ENCODE data around the gene CALM1.

The CALM1 gene

DNA sequence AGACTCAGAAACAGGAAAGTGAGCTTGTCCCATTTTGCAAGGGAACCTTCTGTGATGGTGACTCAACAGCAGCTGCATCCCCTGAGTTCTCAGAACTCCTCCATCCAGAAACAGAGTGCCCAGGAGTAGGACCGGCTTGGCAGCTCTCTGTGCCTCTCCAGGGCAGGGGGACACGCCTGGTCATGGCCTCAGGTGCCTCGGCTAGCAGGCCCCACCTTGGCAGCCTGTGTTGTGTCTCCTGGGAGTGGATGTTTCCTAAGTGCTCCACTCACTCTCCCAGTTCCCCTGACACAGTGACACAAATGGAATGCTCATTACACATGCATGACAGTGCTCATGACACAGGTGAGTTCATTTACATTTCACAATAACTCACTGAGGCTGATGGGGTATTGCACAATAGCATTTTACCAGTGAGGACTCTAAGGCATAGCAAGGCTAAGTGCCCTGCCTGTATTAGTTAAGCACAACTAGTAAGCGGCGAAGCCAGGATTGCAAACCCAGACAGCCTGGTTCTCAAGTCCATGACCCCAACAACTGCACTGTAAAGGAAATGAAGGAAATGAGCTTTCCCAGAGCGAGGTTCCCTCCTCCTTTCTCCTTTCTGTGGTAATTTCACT, 47.4 kb downstream of the CALM1 start:
- peak in 1 of 2 donors; percentile 6 for DNase-seq

DNA sequence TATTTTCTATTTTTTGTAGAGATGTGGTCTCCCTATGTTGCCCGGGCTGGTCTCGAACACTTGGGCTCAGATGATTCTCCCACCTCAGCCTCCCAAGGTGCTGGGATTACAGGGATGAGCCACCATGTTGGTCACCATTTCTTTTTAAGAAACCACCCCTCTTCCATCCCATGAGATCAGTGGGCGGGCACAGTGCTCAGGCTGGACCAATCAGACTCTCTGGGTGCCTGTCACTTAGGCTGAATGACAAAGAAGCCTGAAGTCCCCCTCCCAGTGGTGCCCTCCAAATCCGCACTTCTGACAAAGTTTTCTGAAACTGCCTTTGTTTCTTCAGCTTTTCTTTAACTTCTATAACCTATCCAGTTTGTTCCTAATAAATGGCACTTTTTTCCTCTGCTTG, 48.2 kb downstream of the CALM1 start:
- DNase-seq = no peak

DNA sequence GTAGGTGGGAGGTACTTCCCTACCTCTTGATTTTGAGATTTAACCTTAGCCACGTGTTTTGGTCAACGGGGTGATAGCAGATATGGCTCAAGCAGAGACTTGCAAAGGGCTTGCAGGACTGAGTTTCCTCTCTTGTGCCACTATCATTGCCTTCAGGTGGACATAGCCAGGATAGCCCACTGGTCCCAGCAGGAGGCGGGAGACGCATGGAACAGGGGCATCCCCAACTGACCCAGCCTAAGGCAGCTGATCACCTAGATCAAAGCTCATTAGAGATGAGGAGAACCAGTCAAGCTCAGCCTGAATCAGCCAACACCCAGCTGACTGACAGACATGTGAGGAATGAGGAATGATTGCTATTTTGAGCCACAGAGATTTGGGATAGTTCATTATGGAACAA, 49.6 kb downstream of the CALM1 start:
- DNase-seq = no peak

DNA sequence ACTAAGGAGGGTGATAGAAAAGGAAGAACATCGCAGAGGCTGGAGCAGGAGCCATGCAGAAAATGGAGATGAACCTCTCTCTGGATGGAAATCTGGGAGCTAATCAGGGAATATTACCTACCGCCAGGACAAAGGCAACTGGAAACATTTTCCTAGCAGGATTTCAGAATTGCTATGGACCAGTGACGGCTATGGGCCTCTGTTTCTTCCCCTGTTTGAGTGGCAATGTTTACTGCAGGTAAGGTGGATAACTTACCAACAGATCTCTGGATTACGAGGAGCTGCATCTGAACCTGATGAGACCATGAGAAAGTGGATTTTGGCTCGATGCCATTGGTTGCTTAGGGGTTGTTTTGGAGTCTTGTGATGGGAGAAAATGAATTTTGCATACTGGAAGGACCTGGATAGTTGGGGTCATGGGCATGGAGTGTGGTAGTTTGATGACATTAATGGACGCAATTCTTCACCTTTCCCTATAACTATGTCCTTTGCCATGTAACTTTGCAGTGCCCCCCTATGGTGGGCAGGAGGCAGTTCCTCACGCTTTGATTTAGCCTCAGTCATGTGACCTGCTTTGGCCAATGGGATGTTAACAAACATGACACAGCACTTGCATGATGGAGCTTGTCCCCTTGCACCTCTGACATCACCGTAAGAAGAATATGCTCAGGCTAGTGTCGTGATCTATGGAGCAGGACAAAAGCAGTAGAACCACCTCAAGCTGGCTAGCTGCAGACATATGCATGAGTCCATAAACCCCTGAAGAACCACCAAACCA, 51.1 kb downstream of the CALM1 start:
- no peak for DNase-seq

DNA sequence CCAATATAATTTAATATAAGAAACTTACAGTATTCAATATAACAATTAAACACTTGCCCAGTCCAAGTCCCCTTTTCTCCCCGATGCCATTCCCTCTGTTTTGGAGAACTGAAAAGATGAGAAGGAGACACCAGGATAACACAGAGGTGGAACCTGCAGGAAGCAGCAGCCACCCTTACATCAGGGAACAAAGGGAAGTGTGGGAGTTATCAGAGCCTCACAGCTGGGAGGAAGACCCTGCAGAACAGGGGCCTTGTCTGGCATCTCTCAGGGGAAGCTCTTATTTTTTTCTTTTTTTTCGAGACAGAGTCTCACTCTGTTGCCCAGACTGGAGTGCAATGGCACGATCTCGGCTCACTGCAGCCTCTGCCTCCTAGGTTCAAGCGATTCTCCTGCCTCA, 52.6 kb downstream of the CALM1 start:
- DNase-seq = no peak

DNA sequence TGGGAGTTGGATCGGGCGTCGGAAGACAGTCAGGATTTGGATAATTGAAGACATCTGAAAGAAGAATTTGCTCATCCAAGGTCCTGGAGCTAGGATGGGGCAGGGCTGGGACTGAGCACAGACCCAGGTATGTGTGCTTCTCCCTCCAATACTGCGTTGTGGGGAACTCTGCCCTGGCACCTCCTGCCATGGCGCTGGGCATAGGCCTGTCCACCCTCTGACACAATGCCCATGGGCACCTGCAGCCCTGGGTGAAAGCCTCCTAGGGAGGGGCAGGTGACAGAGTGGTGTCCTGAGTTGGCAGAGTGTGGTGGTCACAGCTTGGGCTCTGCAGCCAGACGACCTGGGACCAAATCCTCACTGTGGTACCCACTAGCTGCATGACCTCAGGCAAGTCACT, 53.3 kb downstream of the CALM1 start:
- no peak for DNase-seq

DNA sequence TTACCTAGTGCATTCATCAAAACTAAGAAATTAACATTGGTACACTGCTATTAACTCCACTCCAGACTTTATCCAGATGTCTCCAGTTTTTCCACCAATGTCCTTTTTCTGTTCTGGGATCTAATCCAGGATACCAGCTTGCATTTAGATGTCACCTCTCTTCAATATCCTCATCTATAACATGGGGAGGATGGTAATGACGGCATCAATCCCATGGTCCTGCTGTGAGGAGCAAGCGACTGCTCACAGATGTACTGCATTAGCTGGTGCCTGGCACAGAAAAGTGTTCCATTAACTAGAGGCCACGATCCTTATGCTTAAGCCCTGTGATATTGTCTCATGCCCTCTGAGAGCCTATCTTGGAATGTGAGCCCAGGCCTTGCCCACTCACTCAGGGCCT, 53.8 kb downstream of the CALM1 start:
- DNase-seq = no peak

DNA sequence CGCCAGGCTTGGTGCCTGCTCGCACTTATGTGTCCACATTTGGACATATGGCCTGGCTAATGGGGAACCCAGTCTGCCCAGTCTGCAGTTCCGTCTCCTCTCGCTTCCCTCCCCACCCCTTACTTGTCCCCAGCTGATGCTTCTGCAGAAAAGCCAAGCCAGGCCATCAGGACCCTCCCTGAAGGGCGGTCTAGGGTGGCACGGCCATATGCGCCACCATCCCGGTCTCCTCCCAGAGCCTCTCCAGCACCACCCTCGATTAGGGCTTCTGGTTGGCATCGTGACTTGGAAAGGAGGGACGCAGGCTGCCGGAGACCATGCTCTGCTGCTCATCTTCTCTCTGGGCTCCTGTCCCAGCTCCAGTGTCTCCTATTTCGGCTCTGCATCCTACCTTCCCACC, 54.6 kb downstream of the CALM1 start:
- no peak for DNase-seq

DNA sequence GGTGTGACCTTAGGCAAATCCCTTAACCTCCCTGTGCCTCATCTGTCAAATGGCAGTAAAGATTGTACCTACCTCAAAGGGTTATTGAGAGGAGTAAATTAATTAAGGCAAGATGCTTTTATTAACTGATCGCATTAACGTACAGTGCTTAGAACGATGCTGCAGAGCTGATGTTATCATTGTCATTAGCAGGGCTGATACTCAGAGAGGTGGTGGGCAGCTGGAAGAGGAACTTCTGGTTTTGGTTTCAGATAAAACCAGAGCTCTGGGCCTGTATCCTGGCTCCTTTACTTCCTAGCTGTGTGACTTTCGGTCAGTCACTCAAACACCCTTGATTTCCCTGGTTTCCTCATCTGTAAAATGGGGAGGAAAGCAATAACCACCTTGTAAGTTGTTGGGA, 55.1 kb downstream of the CALM1 start:
- DNase-seq = peak in 1 of 2 donors; percentile 7

DNA sequence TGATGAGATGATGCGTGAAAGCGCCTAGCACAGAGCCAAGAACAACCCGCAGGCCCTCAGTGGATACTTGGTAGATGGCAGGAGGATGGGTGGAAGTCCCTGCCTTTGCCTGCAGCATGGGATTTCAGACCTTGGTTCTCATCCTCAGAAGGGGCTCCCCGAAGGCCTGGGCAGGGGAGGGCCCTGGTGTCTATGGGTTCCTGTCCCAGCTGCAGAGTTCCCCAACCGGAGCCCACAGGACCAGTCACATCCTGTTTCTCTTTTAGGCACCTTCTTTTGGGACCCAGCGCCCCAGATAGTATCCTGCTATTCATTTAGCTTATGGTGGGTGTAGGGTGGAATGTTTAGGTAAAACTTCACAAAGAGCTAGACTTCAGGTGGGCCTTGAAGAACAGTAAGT, 55.5 kb downstream of the CALM1 start:
- DNase-seq = no peak

DNA sequence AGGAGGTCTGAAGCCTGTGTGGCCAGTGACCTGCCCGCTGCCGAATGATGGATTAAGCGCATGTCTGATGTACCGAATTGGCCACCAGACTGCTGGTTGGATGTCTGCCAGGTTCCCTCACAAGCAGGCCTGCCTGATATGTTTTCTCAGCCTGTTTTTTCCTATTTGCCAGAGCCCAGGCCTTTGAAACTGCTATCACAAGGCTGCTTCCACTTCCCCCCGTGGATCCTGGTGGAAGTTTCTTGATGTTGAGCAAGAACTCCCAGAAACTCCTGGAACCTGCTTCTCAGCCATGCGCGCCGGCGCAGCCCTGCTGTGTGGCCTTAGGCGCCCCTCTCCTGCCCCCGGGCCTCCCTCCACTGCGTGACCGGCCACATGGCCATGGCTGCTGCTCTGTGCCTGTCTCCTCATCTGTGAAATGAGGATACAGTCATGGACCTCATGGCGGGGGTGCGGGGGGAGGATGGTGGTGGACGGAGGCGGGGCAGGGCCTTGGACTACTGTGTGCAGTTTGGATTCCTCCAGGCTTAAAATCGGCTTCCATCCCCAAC, 56.6 kb downstream of the CALM1 start:
- no peak for DNase-seq

DNA sequence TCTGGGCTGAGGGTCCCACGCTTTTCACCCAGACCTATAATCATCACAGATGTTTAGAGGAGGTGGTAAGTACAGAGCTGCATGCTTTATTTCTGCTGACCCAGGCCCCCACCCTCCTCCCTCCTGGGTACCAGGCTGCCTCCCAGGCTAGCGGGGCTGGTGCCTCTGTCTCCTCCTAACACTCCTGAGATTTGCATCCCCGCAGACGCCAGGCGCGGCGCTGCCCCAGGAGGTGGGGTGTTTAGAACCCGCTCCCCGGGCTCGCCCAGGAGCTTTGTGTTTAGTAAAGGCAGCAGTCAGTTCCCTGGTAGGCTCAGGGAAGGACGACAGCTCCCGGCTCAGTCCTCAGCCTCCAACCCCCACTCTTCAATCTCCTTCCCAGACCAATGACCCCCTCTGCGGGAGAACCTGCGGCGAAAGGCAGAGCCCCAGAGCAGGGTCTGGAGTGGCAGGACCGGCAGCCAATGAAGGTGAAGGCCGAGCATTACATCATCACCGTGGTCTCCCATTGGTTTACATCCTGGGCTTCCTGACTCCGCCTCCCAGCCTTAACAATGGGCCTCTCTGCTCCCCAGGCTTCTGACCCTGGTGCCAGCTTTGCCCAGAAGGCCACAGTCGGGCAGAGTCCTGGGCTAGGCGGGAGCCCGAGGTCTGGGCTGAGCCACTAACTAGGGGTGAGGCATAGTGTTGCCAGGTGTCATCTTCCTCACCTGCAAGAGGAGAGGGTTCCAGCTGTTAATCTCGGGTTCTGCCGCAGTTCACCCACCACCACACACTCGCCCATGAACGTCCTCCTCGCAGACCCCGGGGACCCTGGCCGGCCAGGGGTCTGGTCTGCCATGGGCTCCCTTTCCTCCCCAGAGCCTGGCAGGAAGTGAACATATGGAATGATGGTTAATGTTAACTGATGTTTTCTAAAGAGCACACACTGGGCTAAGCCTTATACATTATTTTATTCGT, 57.5 kb downstream of the CALM1 start:
- no peak for DNase-seq

DNA sequence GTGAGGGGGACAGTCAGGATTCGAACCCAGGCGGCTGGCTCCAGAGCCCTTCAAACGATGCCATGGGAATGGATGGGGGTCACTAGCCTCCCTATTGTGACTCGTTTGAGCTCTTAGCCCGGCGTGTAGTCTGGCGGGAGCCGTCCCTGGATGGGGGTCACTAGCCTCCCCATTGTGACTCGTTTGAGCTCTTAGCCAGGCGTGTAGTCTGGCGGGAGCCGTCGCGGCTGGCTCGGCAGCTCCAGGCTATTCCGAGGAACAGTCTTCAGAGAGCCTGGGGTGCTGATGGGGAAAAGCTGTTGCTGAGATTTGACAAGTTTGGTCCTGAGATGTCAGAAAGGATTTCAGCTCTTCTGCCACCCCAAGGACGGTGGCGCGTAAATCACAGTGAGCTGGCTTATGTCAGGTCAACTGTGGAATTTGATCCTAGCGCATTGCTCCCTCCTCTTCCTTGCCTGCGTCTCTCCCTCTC, 58.3 kb downstream of the CALM1 start:
- DNase-seq = no peak

DNA sequence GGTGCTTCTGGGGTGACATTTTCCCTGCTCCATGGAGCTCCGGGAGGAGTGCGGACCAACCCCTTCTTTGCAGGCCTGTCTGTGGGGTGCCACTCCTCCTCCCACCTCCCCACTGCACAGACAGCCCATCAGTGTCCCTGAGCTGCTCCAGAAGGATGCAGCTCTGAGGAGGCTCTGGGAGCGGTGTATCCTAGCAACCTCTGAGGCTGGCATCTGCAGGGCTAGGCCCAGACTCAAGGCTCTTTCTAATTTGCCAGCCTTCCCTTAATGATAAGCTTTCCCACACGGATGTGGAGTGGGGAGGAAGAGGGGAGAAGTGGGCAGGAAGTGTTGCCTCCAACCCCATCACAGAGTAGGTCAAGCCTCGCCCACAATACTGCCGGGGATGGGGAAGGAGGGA, 59.7 kb downstream of the CALM1 start:
- DNase-seq = no peak

DNA sequence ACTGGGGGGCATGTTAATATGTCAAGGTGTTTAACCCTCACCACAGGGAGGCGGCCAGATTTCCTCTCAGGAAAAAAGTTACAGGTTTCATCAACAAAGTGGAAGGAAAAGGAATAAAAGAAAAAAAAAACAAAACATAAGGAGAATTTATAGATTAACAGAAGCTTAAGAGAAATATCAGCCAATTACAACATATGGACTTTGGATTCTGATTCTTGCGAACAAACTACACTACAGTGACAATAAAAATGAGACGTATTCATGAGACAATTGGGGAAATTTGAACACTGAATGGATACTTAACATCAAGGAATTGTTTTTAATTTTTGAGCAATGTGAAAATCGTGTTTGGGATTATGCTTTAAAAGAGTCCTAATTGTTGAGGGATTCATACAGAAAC, 60.4 kb downstream of the CALM1 start:
- no peak for DNase-seq

Measured in inflammatory macrophage treated with lipopolysaccharide for 1 hour (primary cell).